Heart right ventricle (tissue), 16 donors: ENCODE data around the gene FAM171A2. TPM values are rescaled to one million over a fixed set of nuclear protein-coding genes. Genes with fewer than 3 reads are reported as not detected.

ENCODE experiments used
- ATAC-seq, 8 donors: fragments of 200-7000 bp; cut with Tn5 transposase; one replicate each; pipeline ENCODE4 v1.9.1; 2020; ENCODE audit warnings: mild to moderate bottlenecking in 8 of 8, moderate library complexity in 8 of 8, moderate number of reproducible peaks in 1 of 8
- DNase-seq, 2 donors: peaks; one replicate each; pipeline ENCODE4 v3.0.0-alpha.2; 2020
- H3K27ac ChIP-seq, 10 donors: fragments of 200-600 bp; sonication (generic) in 2 of 10; one replicate each; pipeline versions ENCODE4 v1.5.0 to v1.8.0; 2020 to 2022; ENCODE audit warnings: mild to moderate bottlenecking in 3 of 10
- H3K27me3 ChIP-seq, 7 donors: fragments of 200-600 bp; one replicate each; pipeline ENCODE4 v1.8.0; 2021 to 2022; ENCODE audit warnings: mild to moderate bottlenecking in 2 of 7
- H3K36me3 ChIP-seq, 9 donors: fragments of 200-600 bp; sonication (generic) in 1 of 9; one replicate each; pipeline versions ENCODE4 v1.5.0 to v1.8.0; 2020 to 2022; ENCODE audit warnings: mild to moderate bottlenecking in 2 of 9
- H3K4me1 ChIP-seq, 9 donors: fragments of 200-600 bp; sonication (generic) in 1 of 9; one replicate each; pipeline versions ENCODE4 v1.5.0 to v1.8.0; 2020 to 2022; ENCODE audit warnings: mild to moderate bottlenecking in 4 of 9
- H3K4me3 ChIP-seq, 10 donors: fragments of 200-600 bp; sonication (generic) in 2 of 10; one replicate each; pipeline versions ENCODE4 v1.5.0 to v1.8.0; 2020 to 2022; ENCODE audit warnings: mild to moderate bottlenecking in 7 of 10, moderate library complexity in 2 of 10
- H3K9me3 ChIP-seq, 11 donors: fragments of 200-600 bp in 10 of 11; sonication (generic) in 2 of 11; one replicate each; pipeline versions ENCODE4 v1.5.0 to v1.8.0; 2013 to 2022; ENCODE audit warnings: mild to moderate bottlenecking in 2 of 11, control low read depth in 1 of 11, moderate library complexity in 1 of 11
- WGBS, 2 donors: extraction: QIAGEN DNeasy Blood & Tissue Kit; methylation state at CpG; one replicate each; pipeline ENCODE4 v1.1.7; 2013; ENCODE audit warnings: inconsistent platforms in 1 of 2; 5-methylcytosine and 5-hydroxymethylcytosine counted together
- intact Hi-C, 10 donors: fragments of 100-400 bp; cut with DNase I; formaldehyde crosslinking; loops; one replicate each; pipeline versions ENCODE4 v1.11.1 to v1.14.2; 2022
- polyA plus RNA-seq, 2 donors: library from polyadenylated mRNA; stranded (reverse); fragments of 200-250 nt; gene quantifications; one replicate each; pipeline ENCODE4 v1.2.3, GENCODE V29; 2013
- total RNA-seq, 10 donors: library from RNA; stranded (reverse); fragmentation: NEBNext Ultra II Directional in 3 of 10; extraction: Animal tissue kit (Norgen Biotek cat#: 25700) in 3 of 10; gene quantifications; one replicate each; pipeline versions ENCODE4 v1.2.1 to v1.2.4, GENCODE V29; 2021 to 2023
- TF ChIP-seq, protein P1 (sequence below), 9 donors: fragments of 200-600 bp; sonication (generic) in 2 of 9; IDR thresholded peaks; one replicate each; pipeline versions ENCODE4 v1.5.0 to v1.8.0; 2021 to 2022; ENCODE audit warnings: antibody characterized with exemption in 9 of 9, mild to moderate bottlenecking in 5 of 9, moderate library complexity in 1 of 9
- donor health status: Arrhythmogenic right ventricular cardiomyopathy.
- donor health status: ischemic (EF 13 %, LVEDD 7.1; RV severe dilation, severe dysfunction).
- donor health status: healthy with polysubstance abuse.
- donor health status: DM: no; HTN: yes; CAD: no.
- donor health status: DM: no; HTN: no; CAD: no.
- donor health status: ischemic (EF 25% LVEDD 6.9; RV normal size, moderate dysfunction).
- donor health status: ischemic (EF 25% LVEDD 5.7; RV mildly dilated, moderate dysfunction).
- donor health status: healthy.
- donor health status: DM: yes; HTN: yes; CAD: no.
- donor health status: Ischemic cardiomyopathy.
- donor health status: ischemic (EF 35%, LVEDD 5.7; RV mildly dilated, moderate dysfunction).
- donor health status: nonischemic (EF 11% LVEDD 7.7; RV severe dilation, severe dysfunction).
- donor health status: DM: yes; HTN: yes; CAD: no.
- donor health status: PGD.
- donor health status: ischemic (EF 29% LVEDD 5.4; RV normal size, mild dysfunction).
- donor health status: nonischemic (EF 23%, LVEDD 6.1; RV moderate dilation, normal function).

Gene FAM171A2
- total and polyA plus RNA-seq, 12 donors: 0.25 to 0.95 (median 0.46) TPM

DNA sequence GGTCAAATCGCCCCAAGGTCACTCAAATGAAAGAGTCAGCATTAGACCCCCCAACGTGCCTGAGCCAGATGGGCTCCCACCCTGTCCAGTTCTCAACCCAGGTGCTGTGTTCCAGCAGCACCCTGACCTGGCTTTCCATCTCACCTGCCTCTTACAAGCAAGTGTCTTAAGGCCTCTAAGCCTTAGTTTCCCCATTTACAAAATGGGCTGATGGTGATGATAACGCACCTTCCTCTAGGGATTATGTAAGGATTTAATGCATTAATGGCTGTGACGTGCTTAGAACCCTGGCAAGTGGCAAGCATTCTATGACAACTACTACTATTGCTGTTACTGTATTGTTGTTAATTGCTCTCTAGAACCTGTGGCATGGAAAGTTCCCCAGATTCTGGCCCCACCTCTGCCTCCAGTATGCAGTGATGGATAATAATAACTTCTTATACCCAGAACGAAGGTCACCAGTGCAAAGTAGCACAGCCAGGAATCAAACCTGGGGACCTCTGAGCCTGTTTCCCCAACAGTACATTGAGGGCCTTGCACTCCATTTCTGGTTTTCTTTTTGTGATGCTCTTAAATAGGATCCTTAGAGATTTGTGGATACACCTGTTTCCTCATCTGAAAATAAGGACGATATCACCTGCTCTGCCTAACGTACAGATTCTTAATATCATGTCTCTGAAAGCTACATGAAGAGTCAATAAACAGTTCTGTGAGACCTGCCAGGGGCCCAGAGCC lies 35.8 kb downstream of the FAM171A2 start:
- H3K4me1 ChIP-seq: peaks cover 9 to 57% (median 34%) of the 10 kb centered on the region in 9 donors
- no peaks in the 10 kb centered on the region for H3K9me3 ChIP-seq
- peak overlapping the region in 1 of 10 donors; percentile 24 for H3K27ac ChIP-seq
- DNase-seq (no peak), ATAC-seq (no peak)
- TF ChIP-seq, protein P1, sequence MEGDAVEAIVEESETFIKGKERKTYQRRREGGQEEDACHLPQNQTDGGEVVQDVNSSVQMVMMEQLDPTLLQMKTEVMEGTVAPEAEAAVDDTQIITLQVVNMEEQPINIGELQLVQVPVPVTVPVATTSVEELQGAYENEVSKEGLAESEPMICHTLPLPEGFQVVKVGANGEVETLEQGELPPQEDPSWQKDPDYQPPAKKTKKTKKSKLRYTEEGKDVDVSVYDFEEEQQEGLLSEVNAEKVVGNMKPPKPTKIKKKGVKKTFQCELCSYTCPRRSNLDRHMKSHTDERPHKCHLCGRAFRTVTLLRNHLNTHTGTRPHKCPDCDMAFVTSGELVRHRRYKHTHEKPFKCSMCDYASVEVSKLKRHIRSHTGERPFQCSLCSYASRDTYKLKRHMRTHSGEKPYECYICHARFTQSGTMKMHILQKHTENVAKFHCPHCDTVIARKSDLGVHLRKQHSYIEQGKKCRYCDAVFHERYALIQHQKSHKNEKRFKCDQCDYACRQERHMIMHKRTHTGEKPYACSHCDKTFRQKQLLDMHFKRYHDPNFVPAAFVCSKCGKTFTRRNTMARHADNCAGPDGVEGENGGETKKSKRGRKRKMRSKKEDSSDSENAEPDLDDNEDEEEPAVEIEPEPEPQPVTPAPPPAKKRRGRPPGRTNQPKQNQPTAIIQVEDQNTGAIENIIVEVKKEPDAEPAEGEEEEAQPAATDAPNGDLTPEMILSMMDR (IDR thresholded peaks at IDR 0.05): no peak
- intact Hi-C loops: loop anchor here in 3 of 10 donors (1.0 to 5.0 kb wide), 3 partner anchors 109 to 117 kb away; partner anchors contain the start of gene UBTF (in 1 of the 3)
- H3K4me3 ChIP-seq: no peak overlapping the region
- H3K36me3 ChIP-seq: no peaks in the 10 kb centered on the region
- H3K27me3 ChIP-seq: no peaks in the 10 kb centered on the region
- WGBS, 2 donors: 76 to 80% methylated on average over 7 of the region's 7 CpGs

DNA sequence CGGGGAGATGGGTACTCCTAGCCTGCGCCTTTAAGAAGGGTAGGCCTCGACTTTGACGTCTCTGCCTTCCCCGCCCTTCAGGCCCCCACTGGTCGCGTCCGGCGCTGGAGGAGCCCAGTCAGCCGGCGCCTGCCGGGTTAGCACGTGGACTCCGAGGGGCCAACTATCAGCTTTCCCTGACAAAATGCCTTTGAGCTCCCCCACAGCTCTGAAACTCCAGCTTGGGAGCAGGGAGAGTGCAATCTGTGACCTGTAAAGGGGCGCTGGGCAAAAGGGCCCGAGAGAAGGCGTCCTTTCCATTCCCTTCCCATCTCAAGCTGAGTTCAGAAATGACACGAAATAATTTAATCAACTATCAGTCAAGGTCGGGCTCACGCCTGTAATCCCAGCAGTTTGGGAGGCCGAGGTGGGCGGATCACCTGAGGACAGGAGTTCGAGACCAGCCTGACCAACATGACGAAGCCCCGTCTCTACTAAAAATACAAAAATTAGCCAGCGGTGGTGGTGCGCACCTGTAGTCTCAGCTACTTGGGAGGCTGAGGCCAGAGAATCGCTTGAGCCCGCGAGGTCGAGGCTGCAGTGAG lies 36.7 kb downstream of the FAM171A2 start:
- no peaks in the 10 kb centered on the region for H3K27me3 ChIP-seq
- ATAC-seq (peak; percentile 84 to 93 (median 87)), DNase-seq (peak; percentile 96 to 98)
- H3K27ac ChIP-seq: peak overlapping the region in 9 of 10 donors; percentile 24 to 75 (median 63)
- H3K9me3 ChIP-seq: no peaks in the 10 kb centered on the region
- peaks cover 9 to 49% (median 41%) of the 10 kb centered on the region in 9 donors for H3K4me1 ChIP-seq
- H3K36me3 ChIP-seq: peaks cover 0 to 9% (median 6%) of the 10 kb centered on the region in 9 donors
- intact Hi-C loops: loop anchor here in 3 of 10 donors (1.0 to 5.0 kb wide), 3 partner anchors 108 to 116 kb away; partner anchors contain the start of gene UBTF (in 1 of the 3)
- peak overlapping the region in 7 of 10 donors; percentile 15 to 99 (median 98) for H3K4me3 ChIP-seq
- TF ChIP-seq, protein P1 (IDR thresholded peaks at IDR 0.05): no peak
- 25 to 32% methylated on average over 26 to 31 of the region's 31 CpGs for WGBS, 2 donors

DNA sequence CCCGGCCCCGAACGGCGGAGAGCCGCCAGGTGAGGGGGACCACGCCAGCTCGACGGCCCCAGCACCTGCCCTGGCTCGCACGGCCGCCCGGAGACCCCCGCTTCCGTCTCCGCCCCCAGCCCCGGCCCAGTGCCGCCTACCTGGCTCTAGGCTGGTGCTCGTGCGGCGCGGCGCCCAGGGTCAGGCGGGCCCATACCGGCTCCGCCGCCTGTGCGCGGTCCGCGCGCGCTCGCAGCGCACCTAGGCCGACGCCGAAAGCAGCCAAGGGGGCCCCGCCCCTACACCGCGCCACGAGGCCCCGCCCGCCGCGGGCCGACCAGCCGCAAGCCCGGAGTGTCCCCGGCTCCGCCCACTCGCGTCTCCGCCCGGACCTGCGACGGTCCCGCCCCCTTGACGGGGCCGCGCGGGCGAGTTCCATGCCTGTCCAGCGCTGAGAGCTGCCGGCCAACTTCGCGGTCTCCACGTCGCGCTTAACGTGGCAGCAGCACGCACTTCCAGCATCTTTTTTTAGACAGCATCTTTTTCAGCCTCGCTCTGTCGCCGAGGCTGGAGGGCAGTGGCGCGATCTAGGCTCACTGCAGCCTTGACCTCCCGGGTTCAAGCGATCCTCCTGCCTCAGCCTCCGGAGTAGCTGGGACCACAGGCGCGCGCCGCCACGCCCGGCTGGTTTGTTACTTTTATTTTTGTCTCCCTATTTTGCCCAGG lies 38.9 kb downstream of the FAM171A2 start, which contains the start of gene SLC25A39:
Gene SLC25A39 (minus strand): TSS at position 253 of the 705 bp plus-strand sequence. CDS start 1,261 bp downstream, outside the sequence.
- peaks cover 9 to 41% (median 35%) of the 10 kb centered on the region in 9 donors for H3K4me1 ChIP-seq
- H3K27ac ChIP-seq: peak within 1 kb of the TSS; percentile 79 to 98 (median 94)
- intact Hi-C loops: loop anchor here in 8 of 10 donors (1.0 to 5.0 kb wide), 8 partner anchors 42 to 112 kb away; partner anchors contain the start of gene UBTF (in 2 of the 8)
- WGBS, 2 donors: 1% methylated on average over 73 to 85 of the region's 85 CpGs
- ATAC-seq (peak; percentile 88 to 93 (median 92)), DNase-seq (peak; percentile 94 to 97)
- peaks cover 0 to 31% (median 24%) of the 10 kb centered on the region in 9 donors for H3K36me3 ChIP-seq
- no peaks in the 10 kb centered on the region for H3K27me3 ChIP-seq
- peak within 1 kb of the TSS; percentile 90 to 100 (median 98) for H3K4me3 ChIP-seq
- no peaks in the 10 kb centered on the region for H3K9me3 ChIP-seq
- TF ChIP-seq, protein P1 (IDR thresholded peaks at IDR 0.05): no peak
